GM18517 (cell line): ENCODE data around the gene ABCA7.
A peak's percentile ranks its signal among the peaks of the same experiment; 100 is the strongest.

Experiments used
- ATAC-seq: cut with Tn5 transposase; IDR thresholded peaks from one replicate; pipeline ENCODE4 v1.9.1; 2021; ENCODE audit warnings: mild to moderate bottlenecking, moderate library complexity; ENCODE audit not compliant: unreplicated experiment

ABCA7 gene

DNA sequence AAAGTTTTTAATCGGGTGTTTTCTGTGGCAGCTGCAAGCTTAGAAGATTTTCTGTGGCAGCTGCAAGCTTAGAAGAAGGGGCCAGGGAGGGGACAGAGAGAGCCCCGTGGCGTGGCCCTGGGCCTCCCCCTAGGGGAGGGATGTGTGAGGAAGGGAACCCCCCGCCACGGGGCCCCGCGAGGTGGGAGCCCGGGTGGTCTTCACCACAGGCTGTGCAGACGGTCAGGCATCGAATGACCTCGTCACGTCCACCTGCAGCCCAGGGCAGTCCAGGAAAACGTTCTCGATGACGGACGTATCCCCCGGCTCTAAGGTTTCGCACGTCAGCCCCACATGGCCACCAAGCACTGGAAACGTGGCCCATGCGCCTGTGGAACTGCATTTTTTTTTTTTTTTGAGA is 46.7 kb downstream of the ABCA7 start:
- ATAC-seq = no peak

DNA sequence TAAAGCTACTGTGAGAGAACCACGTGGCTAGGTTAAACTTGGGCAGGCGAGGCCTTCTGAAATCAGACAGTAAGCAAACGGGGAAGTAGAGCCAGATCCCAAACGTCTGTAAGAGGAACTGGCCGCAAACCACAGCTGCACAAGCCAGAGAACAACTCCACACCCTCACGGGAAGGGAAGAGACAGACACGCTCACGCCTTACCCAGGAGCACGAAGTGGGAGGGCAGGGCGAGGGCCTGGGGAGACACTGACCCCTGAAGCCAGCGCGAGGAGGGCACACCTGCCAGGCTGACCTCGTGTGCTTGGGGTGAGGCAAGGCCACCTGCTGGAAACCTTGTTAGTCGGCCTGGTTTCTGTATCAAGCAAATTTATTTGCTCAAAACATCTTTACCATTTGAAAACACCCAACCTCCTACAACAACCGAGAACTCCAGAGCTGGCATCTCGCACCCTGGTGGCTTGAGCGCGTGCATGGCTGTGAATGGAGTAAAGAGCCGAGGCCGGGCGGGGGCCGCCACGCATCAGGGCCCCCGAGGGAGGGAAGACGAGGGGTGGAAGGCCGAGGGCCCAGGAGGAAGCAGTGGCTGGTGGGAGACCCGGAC is 48.0 kb downstream of the ABCA7 start:
- no peak for ATAC-seq

DNA sequence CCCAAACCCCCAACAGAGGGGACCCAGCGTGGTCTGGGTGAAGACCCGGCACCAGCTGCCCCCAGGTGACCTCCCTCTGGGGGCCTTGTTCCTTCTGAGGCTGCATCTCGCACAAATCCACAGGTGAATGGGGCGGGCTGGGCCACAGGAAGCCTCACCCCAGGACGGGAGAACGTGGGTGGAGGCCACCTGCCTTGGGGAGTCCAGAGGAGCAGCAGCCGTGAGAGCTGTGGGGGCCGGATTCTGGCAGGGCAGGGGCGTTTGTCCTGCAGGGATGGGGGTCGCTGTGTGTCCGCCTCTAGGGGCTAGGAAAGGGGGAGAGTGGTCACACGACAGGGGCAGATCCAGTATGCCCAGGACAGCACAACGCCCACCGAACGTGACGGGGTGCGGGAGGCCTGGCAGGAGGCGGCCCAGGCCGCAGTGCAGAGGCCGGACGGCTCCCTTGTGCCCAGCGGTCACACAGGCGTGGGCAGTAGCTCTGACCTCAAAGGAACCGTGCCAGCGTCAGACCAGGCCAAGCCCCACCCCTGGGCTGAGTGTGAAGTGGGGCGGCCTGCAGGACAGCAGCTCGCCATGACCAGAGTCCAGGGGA is 48.6 kb downstream of the ABCA7 start:
- no peak for ATAC-seq

DNA sequence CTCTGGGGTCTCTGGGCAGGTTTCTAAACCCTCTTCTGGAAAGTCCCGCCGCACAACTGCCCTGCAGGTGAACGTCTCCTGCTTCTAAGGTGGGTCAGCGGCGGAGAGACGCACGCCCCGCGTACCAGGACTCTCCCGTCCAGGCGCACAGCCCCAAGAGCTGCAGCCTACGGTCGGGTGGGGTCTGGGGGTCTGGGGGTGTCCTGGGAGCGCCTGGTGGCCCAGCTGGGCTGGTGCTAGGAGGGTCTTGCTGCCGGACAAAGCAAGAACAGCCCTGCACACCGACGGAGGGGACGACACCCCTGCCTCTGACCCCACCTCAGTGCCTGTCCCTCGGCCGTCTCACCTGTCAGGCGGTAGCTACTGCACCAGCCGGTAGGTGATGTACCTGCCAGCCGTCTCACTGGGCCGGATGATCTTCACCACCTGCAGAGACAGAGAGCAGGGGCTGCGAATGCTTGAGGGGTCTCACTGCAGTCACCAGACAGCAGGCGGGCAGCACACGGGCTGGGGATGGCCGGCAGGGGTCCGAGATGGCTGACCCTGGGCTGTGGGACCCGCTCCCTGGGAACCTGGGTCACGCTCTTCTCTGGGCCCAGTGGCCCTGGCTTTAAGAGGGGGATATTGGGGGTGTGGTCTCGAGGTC is 49.3 kb downstream of the ABCA7 start:
- no peak for ATAC-seq

DNA sequence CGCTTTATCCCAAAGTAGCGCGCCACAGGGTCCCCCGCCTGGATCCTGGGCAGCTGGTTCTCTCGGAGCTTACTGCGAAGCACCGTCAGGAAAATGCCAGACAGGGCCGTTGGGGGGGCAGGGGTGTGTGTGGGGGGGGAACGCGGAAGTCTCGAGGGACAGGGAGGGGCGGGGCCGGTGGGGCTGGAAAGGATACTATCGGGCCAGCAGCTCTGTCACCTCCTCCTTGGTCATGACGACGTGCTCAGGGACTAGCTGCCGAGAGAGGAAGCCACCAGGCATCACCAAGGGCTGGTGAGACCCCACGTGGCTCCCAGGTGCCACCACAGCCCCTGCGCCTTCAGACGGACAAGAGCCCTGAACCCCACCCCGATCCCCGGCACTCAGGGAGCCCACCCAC is 50.0 kb downstream of the ABCA7 start:
- no peak for ATAC-seq

DNA sequence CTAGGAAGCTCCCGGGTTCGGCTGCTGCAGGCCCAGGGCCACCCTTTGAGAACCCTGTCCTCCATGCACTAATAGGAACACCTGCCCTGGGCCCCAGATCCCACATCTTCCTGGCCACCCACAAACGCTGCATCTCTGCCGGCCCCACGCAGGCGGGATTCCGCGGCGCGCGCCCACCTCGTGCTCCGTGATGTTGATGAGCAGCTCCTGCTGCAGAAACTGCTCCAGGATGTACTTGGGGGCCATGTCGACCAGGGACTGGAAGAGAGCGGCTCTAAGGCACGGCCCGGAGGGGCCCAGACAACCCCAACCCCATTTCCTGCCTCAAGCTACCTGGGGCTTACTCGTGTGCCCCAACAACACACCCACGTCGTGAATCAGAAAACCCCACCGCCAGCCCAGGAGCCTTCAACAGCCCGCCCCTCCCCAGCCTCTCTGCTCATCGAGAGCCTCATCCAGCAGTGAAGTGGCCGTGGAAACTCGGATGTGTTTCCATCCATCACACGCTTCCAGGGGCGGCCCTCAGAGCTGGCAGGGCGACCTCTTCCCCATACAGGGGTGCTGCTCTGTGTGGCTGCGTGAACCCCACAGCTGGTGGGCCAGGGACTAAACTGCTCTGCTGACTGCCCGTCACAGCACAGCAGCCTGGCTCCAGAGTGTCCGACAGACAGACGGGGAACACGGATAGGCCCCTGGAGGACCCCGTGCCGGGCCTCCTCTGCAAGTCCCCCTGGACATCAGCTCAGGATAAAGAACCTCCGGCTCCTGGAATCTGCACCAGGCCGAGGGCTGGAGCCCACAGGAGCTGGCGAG is 51.0 kb downstream of the ABCA7 start:
- no peak for ATAC-seq

DNA sequence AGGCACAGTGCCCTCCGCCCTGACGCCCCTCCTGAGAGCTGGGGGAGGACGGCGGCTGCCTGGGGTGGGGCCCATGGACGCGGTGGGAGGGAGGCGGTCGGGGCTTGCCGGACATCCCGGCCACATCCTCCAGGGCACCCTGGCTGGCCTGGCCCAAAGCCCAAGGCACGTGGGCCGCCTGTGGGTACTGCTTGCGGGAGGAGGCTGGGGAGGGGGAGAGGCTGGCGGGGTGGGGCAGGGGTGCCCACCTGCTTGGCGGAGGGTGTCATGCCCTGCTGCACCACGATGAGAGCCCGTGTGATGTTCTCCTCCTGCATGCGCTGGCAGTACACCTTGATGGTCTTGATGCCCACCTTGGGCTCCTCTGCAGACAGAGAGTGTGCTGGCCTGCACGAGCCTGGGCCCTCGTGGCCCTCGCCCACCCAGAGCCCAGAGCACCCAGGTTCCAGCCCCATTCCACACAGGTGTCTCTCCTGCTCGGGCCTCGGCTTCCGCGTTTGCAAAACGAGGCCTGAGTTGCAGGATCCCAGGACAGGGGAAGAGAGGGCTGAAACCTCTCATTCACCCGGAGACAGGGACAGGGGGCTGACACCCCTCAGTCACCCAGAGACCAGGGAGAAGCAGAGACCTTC is 51.8 kb downstream of the ABCA7 start:
- no peak for ATAC-seq

DNA sequence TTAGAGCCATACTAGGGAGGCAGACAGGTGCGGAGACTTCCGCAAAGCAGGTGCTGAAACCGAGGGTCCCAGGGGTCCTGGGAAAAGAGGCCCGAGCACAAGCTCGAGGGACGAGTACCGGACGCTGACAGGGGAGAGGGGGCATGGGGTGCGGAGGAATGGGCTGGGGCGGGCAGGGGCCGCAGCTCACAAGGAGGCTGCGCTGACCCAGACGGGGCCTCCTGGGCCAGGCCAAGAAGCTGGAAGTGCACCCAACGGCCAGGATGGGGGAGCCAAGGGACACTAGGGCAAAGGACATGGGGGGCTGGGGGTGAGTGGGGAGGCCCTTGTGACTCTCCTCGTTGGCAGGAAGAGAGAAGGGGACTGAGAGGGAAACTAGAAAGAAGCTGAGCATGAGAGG is 53.4 kb downstream of the ABCA7 start:
- ATAC-seq = no peak

DNA sequence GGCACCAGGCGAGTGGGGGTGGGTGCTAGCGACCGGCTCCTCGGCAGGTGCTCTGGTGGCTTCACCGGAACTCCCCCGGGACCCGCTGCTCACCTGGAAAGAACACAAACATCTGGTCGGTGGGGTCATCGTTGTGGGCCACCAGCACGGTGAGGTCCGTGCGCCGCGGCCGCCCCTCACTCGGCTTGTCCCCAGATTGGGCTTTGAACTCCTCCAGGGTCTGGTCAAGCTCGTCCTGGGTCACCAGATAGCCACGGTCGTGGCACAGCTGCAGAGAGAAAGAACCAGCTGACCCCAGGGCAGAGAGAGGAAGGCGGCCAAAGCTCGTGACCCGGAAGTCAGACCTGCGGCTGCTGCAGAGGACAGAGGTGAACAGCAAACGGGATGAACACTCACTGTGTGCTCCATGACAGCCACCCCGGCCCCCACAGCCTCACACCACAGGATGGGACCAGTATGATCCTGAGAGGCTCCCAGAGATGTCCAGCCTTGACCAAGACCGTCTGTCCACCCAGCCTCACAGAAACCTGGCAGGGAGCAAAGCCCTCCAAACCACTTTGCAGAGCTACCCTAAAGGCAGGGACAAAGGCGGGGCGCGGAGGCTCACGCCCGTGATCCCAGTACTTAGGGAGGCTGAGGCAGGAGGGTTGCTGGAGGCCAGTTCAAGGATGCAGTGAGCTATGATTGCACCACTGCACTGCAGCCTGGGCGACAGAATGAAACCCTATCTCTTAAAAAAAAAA is 54.1 kb downstream of the ABCA7 start:
- no peak for ATAC-seq

DNA sequence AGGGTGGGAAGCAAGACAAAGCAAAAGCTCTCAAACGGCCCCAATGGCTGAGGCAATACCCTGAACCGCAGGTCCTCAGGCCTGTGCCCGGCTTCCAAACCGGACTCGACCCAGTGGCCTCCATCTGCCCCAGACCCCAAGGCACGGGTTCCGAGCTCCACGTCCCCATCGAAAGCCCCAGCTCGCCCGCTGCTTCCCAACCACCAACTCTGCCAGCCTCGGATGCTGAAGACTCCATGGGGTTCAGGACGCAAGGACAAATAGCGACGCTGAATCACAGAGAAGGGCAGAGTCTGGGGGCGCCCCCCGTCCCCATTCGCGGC is 54.7 kb downstream of the ABCA7 start:
- no peak for ATAC-seq

DNA sequence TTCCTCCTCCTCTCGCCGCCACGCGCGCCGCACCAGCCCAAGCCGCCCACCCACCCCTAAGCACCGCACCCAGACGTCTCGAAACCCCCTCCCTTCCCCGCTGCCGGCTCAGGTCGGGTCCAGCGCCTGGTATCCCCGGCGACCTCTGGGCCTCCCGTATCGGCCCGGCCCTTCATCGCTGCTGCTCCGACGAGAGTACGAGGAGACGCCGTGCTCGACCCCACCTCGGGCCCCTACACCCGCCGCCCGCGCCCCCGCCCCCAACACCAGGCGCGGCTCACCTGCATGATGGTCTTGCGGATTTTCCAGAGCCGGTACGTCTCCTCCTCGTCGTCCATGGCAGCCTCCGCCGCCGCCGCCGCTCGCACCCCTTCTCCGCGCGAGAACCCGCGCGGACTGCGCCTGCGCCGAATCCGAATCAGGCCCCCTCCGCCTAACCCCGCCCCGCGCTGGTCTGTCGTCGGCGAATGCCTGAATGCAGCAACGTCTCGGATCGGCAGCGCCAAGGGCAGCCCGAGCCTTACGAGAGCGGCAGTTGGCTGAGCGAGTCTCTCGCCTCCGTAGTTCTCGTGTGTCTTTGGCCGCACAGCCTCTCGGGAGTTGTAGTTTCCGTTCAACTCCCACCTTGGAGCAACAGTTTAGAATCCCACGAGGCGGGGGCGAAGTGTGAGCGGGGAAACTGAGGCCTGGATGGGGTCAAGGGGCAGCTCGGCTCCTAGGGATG is 55.2 kb downstream of the ABCA7 start, which contains the start of gene POLR2E:
Gene POLR2E (minus strand): TSS at position 398 of the 724 bp plus-strand sequence. CDS start 60 bp downstream, at position 338.
- ATAC-seq = peak; percentile 90

DNA sequence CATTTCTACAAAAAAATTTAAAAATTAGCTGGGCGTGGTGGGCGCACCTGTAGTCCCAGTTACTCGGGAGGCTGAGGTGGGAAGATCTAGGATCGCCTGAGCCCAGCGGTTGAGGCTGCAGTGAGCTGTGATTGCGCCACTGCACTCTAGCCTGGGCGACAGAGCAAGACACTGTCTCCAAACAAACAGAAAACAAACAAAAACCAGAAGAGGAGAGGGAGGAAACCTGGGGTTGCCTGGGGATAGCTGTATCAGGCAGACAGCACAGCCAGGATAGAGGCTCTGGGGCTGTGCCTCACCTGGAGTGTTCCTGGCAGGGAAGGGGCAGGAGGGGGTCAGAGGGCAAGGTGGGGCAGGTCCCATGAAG is 57.9 kb downstream of the ABCA7 start:
- no peak for ATAC-seq

DNA sequence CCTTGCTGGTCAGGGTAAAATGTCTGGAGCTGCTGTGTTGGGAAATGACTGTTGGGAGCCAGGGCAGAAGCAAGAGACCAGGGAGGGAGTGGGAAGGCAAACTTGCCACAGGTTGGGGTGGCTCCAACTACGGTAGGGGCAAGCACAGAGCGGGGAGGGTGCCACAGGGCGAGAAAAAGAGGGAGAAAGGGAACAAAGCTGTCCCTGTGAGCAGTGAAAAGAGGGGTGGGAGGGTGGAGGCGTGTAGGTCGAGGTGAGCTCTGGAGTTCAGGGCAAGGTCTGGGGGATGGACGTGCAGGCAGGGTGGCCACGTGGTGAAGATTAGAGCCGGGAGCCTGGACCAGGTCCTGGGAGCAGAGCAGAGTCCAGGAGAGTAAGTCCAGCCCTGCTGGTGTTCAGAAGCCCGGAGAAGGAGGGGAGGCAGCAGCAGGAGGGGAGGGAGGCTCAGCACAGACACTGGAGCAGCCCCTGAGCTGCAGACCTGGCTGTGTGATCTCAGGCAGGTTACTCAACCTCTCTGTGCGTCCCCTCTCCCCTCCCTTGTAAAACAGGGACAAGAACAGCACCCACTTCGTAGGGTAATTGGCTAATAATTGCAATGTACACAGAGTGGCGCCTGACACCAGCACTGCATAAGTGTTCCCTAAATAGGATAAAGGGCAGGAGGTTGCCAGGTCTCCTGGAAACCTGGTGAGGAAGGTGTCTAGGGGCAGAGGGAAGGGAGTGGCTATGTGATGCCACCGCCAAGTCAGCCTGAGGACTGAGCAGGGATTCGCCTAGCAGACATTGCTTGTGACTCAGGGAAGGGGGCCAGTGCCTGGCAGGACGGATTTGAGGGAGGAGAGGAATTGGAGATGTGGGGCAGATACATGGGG is 58.5 kb downstream of the ABCA7 start:
- ATAC-seq = no peak

DNA sequence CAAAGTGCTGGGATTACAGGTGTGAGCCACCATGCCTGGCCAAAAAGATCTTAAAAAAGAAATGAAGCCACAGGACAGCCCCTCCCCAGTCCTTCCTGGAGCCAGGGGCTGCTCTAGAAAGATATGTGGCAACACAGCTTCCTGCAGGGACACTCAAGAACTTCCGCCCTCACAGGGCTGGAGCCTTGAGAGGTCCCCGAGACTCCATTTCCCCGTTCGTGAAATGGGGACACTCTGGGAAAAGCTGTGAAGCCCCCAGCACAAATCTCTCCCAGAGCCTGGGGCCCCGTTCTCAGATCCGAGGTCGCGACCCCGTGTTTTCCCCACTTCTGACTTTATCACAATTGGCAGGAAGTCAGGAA is 61.4 kb downstream of the ABCA7 start:
- no peak for ATAC-seq

DNA sequence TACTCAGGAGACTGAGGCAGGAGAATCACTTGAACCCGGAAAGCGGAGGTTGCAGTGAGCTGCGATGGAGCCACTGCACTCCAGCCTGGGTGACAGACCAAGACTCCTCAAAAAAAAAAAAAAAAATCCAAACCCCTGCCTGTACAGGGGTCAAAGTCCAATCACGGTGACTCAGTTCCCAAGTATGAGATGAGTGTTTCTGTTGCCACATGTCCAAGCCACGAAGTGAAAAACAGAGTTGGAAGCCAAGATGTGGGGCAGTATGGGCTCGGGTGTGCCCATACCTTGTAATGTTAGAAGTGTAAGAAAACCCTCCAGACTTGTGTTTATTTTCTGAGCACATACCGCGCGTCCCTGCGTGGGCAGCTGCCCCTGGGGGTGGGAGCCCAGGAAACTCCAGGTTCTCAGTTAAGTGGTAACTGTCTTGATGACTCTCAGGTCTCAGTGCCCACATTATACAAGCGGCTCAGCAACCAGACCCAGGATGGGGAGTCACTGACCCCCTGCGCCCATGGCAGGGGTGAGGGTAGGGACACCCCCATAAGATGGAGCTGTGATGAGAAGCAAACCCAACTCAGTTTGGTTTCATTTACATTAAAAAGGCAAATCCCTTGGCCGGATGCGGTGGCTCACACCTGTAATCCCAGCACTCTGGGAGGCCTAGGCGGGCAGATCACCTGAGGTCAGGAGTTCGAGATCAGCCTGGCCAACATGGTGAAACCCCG is 62.7 kb downstream of the ABCA7 start:
- peak; percentile 31 for ATAC-seq

DNA sequence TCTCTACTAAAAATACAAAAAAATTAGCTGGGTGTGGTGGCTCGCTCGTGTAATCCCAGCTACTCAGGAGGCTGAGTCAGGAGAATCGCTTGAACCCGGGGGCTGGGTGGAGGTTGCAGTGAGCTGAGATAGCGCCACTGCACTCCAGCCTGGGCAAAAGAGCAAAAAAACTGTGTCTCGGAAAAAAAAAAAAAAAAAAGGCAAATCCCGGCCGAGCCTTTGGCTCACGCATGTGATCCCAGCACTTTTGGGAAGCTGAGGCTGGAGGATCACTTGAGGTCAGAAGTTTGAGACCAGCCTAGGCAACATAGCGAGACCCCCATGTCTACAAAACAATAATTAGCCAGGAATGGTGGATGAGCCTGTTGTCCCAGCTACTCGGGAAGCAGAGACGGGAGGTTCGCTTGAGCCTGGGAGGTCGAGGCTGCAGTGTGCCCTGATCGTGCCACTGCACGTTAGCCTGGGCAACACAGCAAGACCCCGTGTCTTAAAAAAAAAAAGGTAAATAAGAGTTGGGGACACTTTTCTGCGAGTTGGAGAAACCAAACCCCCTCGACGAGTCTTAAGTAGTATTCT is 63.3 kb downstream of the ABCA7 start:
- ATAC-seq = no peak

DNA sequence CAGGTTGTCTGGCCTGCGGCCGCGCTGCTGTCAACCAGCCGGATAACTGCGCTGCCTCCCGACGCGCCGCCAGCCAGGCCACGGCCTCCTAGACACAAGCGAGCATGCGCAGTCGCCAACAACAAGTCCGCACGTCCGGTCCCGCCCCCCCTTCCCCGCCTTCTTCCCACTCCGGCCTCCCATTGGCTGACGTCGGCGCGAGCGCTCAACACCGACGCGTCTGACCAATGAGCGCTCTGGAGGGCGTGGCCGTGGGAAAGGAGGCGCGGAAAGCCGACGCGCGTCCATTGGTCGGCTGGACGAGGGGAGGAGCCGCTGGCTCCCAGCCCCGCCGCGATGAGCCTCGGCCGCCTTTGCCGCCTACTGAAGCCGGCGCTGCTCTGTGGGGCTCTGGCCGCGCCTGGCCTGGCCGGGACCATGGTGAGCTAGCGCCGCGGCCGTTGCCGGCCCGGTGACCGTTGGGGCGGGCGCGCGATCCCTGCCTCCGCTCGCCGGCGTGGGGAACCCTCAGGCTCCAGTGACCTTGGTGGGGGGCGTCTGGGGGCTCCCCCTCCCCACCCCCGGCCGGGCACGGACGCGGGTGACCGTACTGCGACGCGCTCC is 63.9 kb downstream of the ABCA7 start, which contains the start of gene GPX4:
Gene GPX4 (plus strand): TSS at position 287 of the 603 bp plus-strand sequence. CDS start 50 bp downstream, at position 337.
- ATAC-seq = peak; percentile 46
